GM21717 (cell line): ENCODE measurements around the gene CYP26C1.

Source experiments
- ATAC-seq: cut with Tn5 transposase; IDR thresholded peaks from one replicate; pipeline ENCODE4 v1.9.1; 2021; ENCODE audit warnings: mild to moderate bottlenecking, moderate library complexity; ENCODE audit not compliant: unreplicated experiment

Gene CYP26C1

GRCh38 chr10:93059975-93060886, at the start of gene CYP26C1:
CYP26C1 (plus strand) TSS chr10:93060798; CDS start chr10:93061264, 466 bp downstream.
- no peak for ATAC-seq

- no peak for ATAC-seq
Observed at GRCh38 chr10:93015722-93016121, 44.9 kb upstream of the CYP26C1 start.

- no peak for ATAC-seq
Observed at GRCh38 chr10:93023013-93023650, 37.5 kb upstream of the CYP26C1 start.

GRCh38 chr10:93026072-93026471, 34.5 kb upstream of the CYP26C1 start:
- no peak for ATAC-seq

GRCh38 chr10:93027508-93027907, 33.1 kb upstream of the CYP26C1 start:
- ATAC-seq, result no peak

- ATAC-seq, result no peak
Observed at GRCh38 chr10:93028883-93029282, 31.7 kb upstream of the CYP26C1 start.

GRCh38 chr10:93030409-93030808, 30.2 kb upstream of the CYP26C1 start:
- no peak for ATAC-seq

- no peak for ATAC-seq
Observed at GRCh38 chr10:93032105-93032808, 28.3 kb upstream of the CYP26C1 start.

GRCh38 chr10:93032809-93033137, 27.8 kb upstream of the CYP26C1 start:
- ATAC-seq, result no peak

- no peak for ATAC-seq
Observed at GRCh38 chr10:93034426-93034825, 26.2 kb upstream of the CYP26C1 start.

- ATAC-seq, result no peak
Observed at GRCh38 chr10:93039110-93039509, 21.5 kb upstream of the CYP26C1 start.

GRCh38 chr10:93039721-93040120, 20.9 kb upstream of the CYP26C1 start:
- ATAC-seq, result no peak

- ATAC-seq, result no peak
Observed at GRCh38 chr10:93054486-93054885, 6.1 kb upstream of the CYP26C1 start.

GRCh38 chr10:93058139-93058538, 2.5 kb upstream of the CYP26C1 start:
- no peak for ATAC-seq

GRCh38 chr10:93060887-93061593, 442 bp downstream of the CYP26C1 start:
- no peak for ATAC-seq

- no peak for ATAC-seq
Observed at GRCh38 chr10:93061594-93062513, 1.3 kb downstream of the CYP26C1 start.

GRCh38 chr10:93062514-93063143, 2.0 kb downstream of the CYP26C1 start:
- no peak for ATAC-seq

GRCh38 chr10:93063144-93063976, 2.8 kb downstream of the CYP26C1 start:
- no peak for ATAC-seq
